Smooth muscle cell (in vitro differentiated cells): ENCODE results near the gene TMEM203. TPM values are rescaled to one million over a fixed set of nuclear protein-coding genes. Genes with fewer than 3 reads are reported as not detected.

ENCODE experiments used
- DNase-seq: peaks from one replicate; lab custom pipeline; 2025; ENCODE audit not compliant: unreplicated experiment; lab: John Stamatoyannopoulos, UW
- H2AFZ ChIP-seq: fragments of 200-600 bp; sonication (generic); 2 replicates; pipeline ENCODE4 v1.6.0; 2016; ENCODE audit warnings: antibody characterized with exemption, low read depth, mild to moderate bottlenecking
- H3F3A ChIP-seq: fragments of 200-600 bp; sonication (generic); 2 replicates; pipeline ENCODE4 v1.6.0; 2017; ENCODE audit warnings: antibody characterized with exemption, low read depth
- H3K27ac ChIP-seq: fragments of 200-600 bp; sonication (generic); 2 replicates; pipeline ENCODE4 v1.5.1; 2016; ENCODE audit warnings: low read depth, mild to moderate bottlenecking
- H3K27me3 ChIP-seq: fragments of 200-600 bp; sonication (generic); 2 replicates; pipeline ENCODE4 v1.6.1; 2016; ENCODE audit warnings: low read depth, mild to moderate bottlenecking
- H3K36me3 ChIP-seq: fragments of 200-600 bp; sonication (generic); 2 replicates; pipeline ENCODE4 v1.5.1; 2016; ENCODE audit warnings: low read depth
- H3K4me1 ChIP-seq: fragments of 200-600 bp; sonication (generic); 2 replicates; pipeline ENCODE4 v1.5.1; 2016; ENCODE audit warnings: low read depth
- H3K4me2 ChIP-seq: fragments of 200-600 bp; sonication (generic); 2 replicates; pipeline ENCODE4 v1.6.0; 2016; ENCODE audit warnings: mild to moderate bottlenecking
- H3K4me3 ChIP-seq: fragments of 200-600 bp; sonication (generic); 2 replicates; pipeline ENCODE4 v1.5.1; 2016; ENCODE audit warnings: mild to moderate bottlenecking
- H3K79me2 ChIP-seq: fragments of 200-600 bp; sonication (generic); 2 replicates; pipeline ENCODE4 v1.6.0; 2016; ENCODE audit warnings: low read depth, mild to moderate bottlenecking
- H3K9ac ChIP-seq: fragments of 200-600 bp; sonication (generic); 2 replicates; pipeline ENCODE4 v1.6.0; 2016; ENCODE audit warnings: low read depth
- H3K9me3 ChIP-seq: fragments of 200-600 bp; sonication (generic); replicated peaks from 2 replicates; pipeline ENCODE4 v1.5.1; 2016; ENCODE audit warnings: low read depth
- H4K20me1 ChIP-seq: fragments of 200-600 bp; sonication (generic); 2 replicates; pipeline ENCODE4 v1.6.0; 2016; ENCODE audit warnings: low read depth
- CTCF ChIP-seq: fragments of 200-600 bp; sonication (generic); IDR thresholded peaks from 2 replicates; pipeline ENCODE4 v1.5.1; 2017; ENCODE audit warnings: borderline replicate concordance, mild to moderate bottlenecking, antibody characterized with exemption; ENCODE audit not compliant: insufficient read depth, poor library complexity, severe bottlenecking
- WGBS: methylation state at CpG from one replicate; pipeline ENCODE4 v1.1.7; 2016; ENCODE audit warnings: low lambda C conversion rate; 5-methylcytosine and 5-hydroxymethylcytosine counted together
- polyA plus RNA-seq: library from polyadenylated mRNA; unstranded; fragments of >200 nt; fragmentation: Nextera tagmentation; extraction: Ambion mirVana; gene quantifications from 2 replicates; pipeline ENCODE4 v1.2.1, GENCODE V29; 2016
- total RNA-seq: library from RNA; depleted of rRNA; stranded (reverse); fragments of >200 nt; gene quantifications from 2 replicates; pipeline ENCODE4 v1.2.3, GENCODE V29; 2014

The TMEM203 gene
- total and polyA plus RNA-seq, 2 experiments from 2014 or later, result 31.0 to 55.1 TPM

- Histone ChIP-seq H3K27ac (no peak overlapping the region), H3K9me3 (no peaks in the 10 kb centered on the region), H3K4me3 (no peak overlapping the region), H3K4me1 (no peaks in the 10 kb centered on the region), H3K79me2 (no peaks in the 10 kb centered on the region), H3F3A (no peaks in the 10 kb centered on the region), H4K20me1 (no peaks in the 10 kb centered on the region), H3K27me3 (peaks cover 100% of the 10 kb centered on the region), H3K9ac (no peak overlapping the region), H3K36me3 (no peaks in the 10 kb centered on the region), H3K4me2 (no peak overlapping the region), H2AFZ (no peak overlapping the region)
- no peak for TF ChIP-seq CTCF
- no peak for DNase-seq
- WGBS, result 89% methylated on average over 34 of the region's 34 CpGs
Observed at GRCh38 chr9:137164370-137165249, 40.8 kb downstream of the TMEM203 start.

GRCh38 chr9:137163805-137164204 is 41.6 kb downstream of the TMEM203 start:
- Histone ChIP-seq H4K20me1 (no peaks in the 10 kb centered on the region), H3K79me2 (no peaks in the 10 kb centered on the region), H3F3A (no peaks in the 10 kb centered on the region), H3K27ac (no peak overlapping the region), H3K27me3 (peaks cover 100% of the 10 kb centered on the region), H3K4me3 (no peak overlapping the region), H3K9ac (no peak overlapping the region), H3K36me3 (no peaks in the 10 kb centered on the region), H3K4me1 (no peaks in the 10 kb centered on the region), H3K4me2 (peak overlapping the region; percentile 67), H3K9me3 (no peaks in the 10 kb centered on the region), H2AFZ (no peak overlapping the region)
- DNase-seq, result no peak
- no peak for TF ChIP-seq CTCF
- WGBS, result 91% methylated on average over 19 of the region's 22 CpGs

GRCh38 chr9:137163365-137163715 is 42.1 kb downstream of the TMEM203 start:
- TF ChIP-seq CTCF, result no peak
- H3F3A ChIP-seq, result no peaks in the 10 kb centered on the region
- no peak overlapping the region for H3K9ac ChIP-seq
- H3K4me2 ChIP-seq, result peak overlapping the region; percentile 67
- H2AFZ ChIP-seq, result no peak overlapping the region
- no peaks in the 10 kb centered on the region for H3K79me2 ChIP-seq
- no peaks in the 10 kb centered on the region for H4K20me1 ChIP-seq
- H3K4me3 ChIP-seq, result peak overlapping the region; percentile 13
- H3K36me3 ChIP-seq, result no peaks in the 10 kb centered on the region
- H3K27me3 ChIP-seq, result peaks cover 100% of the 10 kb centered on the region
- 64% methylated on average over 14 of the region's 26 CpGs for WGBS
- DNase-seq, result no peak
- H3K27ac ChIP-seq, result no peak overlapping the region
- no peaks in the 10 kb centered on the region for H3K9me3 ChIP-seq
- no peaks in the 10 kb centered on the region for H3K4me1 ChIP-seq
